ENCODE data around the gene PFN2. TPM values are rescaled to one million over a fixed set of nuclear protein-coding genes. Genes with fewer than 3 reads are reported as not detected.
A peak's percentile ranks its signal among the peaks of the same experiment; 100 is the strongest.

The PFN2 gene
- total RNA-seq, 1 donor from 2014 or later = 429 TPM

DNA sequence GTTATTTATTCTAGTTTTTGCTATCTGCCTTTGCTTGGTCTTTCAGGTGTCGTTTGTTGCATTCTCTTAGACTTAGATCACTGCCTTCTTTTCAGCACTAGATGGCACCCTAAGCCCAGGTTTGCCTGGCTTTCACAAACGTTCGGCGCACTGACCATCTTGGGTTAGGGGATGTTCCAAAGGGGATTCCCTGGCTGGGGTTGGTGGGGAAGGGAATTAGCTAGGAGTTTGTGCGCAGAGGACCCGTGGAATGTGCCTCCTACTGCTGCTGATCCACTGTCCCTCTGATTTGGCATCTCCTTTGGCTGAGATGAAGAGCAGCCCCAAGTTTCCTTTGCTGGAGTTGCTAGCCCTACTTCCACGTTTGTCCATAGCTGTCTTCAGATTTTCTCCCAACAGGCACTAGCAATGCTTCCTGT, 33.9 kb downstream of the PFN2 start:
- no peak overlapping the region for H3K4me3 Mint-ChIP-seq (ENCODE audit: unreplicated experiment)
- H3K27me3 Mint-ChIP-seq (ENCODE audit: unreplicated experiment) = no peaks in the 10 kb centered on the region
- TF ChIP-seq, protein P1, sequence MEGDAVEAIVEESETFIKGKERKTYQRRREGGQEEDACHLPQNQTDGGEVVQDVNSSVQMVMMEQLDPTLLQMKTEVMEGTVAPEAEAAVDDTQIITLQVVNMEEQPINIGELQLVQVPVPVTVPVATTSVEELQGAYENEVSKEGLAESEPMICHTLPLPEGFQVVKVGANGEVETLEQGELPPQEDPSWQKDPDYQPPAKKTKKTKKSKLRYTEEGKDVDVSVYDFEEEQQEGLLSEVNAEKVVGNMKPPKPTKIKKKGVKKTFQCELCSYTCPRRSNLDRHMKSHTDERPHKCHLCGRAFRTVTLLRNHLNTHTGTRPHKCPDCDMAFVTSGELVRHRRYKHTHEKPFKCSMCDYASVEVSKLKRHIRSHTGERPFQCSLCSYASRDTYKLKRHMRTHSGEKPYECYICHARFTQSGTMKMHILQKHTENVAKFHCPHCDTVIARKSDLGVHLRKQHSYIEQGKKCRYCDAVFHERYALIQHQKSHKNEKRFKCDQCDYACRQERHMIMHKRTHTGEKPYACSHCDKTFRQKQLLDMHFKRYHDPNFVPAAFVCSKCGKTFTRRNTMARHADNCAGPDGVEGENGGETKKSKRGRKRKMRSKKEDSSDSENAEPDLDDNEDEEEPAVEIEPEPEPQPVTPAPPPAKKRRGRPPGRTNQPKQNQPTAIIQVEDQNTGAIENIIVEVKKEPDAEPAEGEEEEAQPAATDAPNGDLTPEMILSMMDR (IDR thresholded peaks at IDR 0.05) = peak; percentile 67
- H3K27ac Mint-ChIP-seq (ENCODE audit: unreplicated experiment) = no peak overlapping the region
- H3K4me1 Mint-ChIP-seq (ENCODE audit: unreplicated experiment) = peaks cover 54% of the 10 kb centered on the region
- H3K36me3 Mint-ChIP-seq (ENCODE audit: unreplicated experiment) = peaks cover 43% of the 10 kb centered on the region
- DNase-seq (ENCODE audit: extremely low spot score, unreplicated experiment) = no peak
- peaks cover 15% of the 10 kb centered on the region for H3K9me3 Mint-ChIP-seq (ENCODE audit: unreplicated experiment)

DNA sequence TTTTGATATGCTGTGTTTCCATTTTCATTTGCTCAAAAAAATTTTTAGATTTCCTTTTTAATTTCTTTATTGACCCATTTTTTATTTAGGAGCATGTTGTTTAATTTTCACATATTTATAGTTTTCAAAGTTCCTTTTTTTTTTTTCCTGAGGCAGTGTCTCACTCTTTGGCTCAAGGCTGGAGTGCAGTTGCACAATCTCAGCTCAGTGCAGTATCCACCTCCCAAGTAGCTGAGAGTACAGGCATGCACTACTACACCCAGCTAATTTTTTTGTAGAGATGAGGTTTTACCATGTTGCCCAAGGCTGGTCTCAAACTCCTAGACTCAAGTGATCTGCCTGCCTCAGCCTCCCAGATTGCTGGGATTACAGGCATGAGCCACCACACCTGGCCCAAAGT, 36.2 kb downstream of the PFN2 start:
- peaks cover 47% of the 10 kb centered on the region for H3K36me3 Mint-ChIP-seq (ENCODE audit: unreplicated experiment)
- H3K27ac Mint-ChIP-seq (ENCODE audit: unreplicated experiment) = peak overlapping the region; percentile 62
- TF ChIP-seq, protein P1 (IDR thresholded peaks at IDR 0.05) = no peak
- H3K27me3 Mint-ChIP-seq (ENCODE audit: unreplicated experiment) = no peaks in the 10 kb centered on the region
- no peak for DNase-seq (ENCODE audit: extremely low spot score, unreplicated experiment)
- peaks cover 11% of the 10 kb centered on the region for H3K9me3 Mint-ChIP-seq (ENCODE audit: unreplicated experiment)
- no peak overlapping the region for H3K4me3 Mint-ChIP-seq (ENCODE audit: unreplicated experiment)
- peaks cover 35% of the 10 kb centered on the region for H3K4me1 Mint-ChIP-seq (ENCODE audit: unreplicated experiment)

DNA sequence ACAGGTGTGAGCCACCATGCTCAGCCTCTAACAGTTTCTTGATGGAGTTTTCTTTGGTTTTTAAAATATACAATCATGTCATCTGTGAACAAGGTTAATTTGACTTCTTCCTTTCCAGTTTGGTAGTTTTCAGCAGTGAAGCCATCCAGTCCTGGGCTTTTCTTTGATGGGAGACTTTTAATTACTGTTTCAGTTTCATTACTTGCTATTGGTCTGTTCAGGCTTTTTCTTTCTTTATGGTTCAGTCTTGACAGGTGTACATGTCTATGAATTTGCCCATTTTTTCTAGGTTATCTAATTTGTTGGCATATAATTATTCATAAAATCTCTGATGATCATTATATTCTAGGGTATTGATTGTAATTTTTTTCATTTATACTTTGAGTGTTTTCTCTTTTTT, 36.8 kb downstream of the PFN2 start:
- DNase-seq (ENCODE audit: extremely low spot score, unreplicated experiment) = no peak
- no peaks in the 10 kb centered on the region for H3K27me3 Mint-ChIP-seq (ENCODE audit: unreplicated experiment)
- TF ChIP-seq, protein P1 (IDR thresholded peaks at IDR 0.05) = no peak
- no peak overlapping the region for H3K4me3 Mint-ChIP-seq (ENCODE audit: unreplicated experiment)
- H3K27ac Mint-ChIP-seq (ENCODE audit: unreplicated experiment) = no peak overlapping the region
- peaks cover 28% of the 10 kb centered on the region for H3K4me1 Mint-ChIP-seq (ENCODE audit: unreplicated experiment)
- peaks cover 49% of the 10 kb centered on the region for H3K36me3 Mint-ChIP-seq (ENCODE audit: unreplicated experiment)
- peaks cover 11% of the 10 kb centered on the region for H3K9me3 Mint-ChIP-seq (ENCODE audit: unreplicated experiment)

DNA sequence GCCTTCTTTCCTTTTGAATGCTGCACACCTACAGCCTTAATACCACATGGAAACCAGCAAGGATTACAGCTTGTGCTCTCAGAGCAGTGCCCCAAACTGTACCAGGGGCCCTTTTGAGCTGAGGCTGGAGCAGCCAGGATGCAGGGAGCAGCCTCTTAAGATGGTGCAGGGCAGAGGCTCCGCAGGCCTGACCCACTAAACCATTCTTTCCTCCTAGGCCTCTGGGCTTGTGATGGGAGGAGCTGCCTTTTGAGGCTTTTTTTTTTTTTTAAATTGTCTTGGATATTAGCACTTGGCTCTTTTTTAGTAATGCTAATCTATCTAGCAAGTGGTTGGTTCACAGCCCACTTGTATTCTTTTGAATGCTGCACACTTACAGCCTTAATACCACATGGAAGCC, 37.7 kb downstream of the PFN2 start:
- TF ChIP-seq, protein P1 (IDR thresholded peaks at IDR 0.05) = no peak
- H3K36me3 Mint-ChIP-seq (ENCODE audit: unreplicated experiment) = peaks cover 51% of the 10 kb centered on the region
- peaks cover 16% of the 10 kb centered on the region for H3K9me3 Mint-ChIP-seq (ENCODE audit: unreplicated experiment)
- no peaks in the 10 kb centered on the region for H3K27me3 Mint-ChIP-seq (ENCODE audit: unreplicated experiment)
- peaks cover 23% of the 10 kb centered on the region for H3K4me1 Mint-ChIP-seq (ENCODE audit: unreplicated experiment)
- no peak overlapping the region for H3K27ac Mint-ChIP-seq (ENCODE audit: unreplicated experiment)
- DNase-seq (ENCODE audit: extremely low spot score, unreplicated experiment) = no peak
- no peak overlapping the region for H3K4me3 Mint-ChIP-seq (ENCODE audit: unreplicated experiment)

DNA sequence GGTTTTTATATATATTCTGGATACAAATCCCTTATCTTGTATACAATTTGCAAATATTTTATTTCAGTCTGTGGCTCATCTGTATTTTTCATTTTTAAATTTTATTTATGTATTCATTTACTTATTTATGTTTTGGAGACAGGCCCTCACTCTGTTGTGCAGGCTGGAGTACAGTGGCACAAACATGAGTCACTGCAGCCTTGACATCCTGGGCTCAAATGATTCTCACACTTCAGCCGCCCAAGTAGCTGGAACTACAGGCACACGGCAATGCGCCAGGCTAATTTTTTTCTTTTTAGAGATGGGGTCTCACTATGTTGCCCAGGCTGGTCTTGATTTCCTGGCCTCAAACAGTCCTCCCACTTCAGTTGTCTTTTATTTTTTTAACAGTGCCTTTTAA, 50.6 kb downstream of the PFN2 start:
- Mint-ChIP-seq H3K27me3 (ENCODE audit: unreplicated experiment) (no peaks in the 10 kb centered on the region), H3K4me1 (ENCODE audit: unreplicated experiment) (no peaks in the 10 kb centered on the region), H3K4me3 (ENCODE audit: unreplicated experiment) (no peak overlapping the region), H3K36me3 (ENCODE audit: unreplicated experiment) (peaks cover 33% of the 10 kb centered on the region), H3K27ac (ENCODE audit: unreplicated experiment) (no peak overlapping the region), H3K9me3 (ENCODE audit: unreplicated experiment) (no peaks in the 10 kb centered on the region)
- TF ChIP-seq, protein P1 (IDR thresholded peaks at IDR 0.05) = no peak
- DNase-seq (ENCODE audit: extremely low spot score, unreplicated experiment) = no peak

All from osteocyte (in vitro differentiated cells).